Stimulated activated CD4-positive, alpha-beta T cell treated with anti-CD3 and anti-CD28 coated beads, Interleukin-15, amount 100 ng/mL, for 1 hour (primary cell): ENCODE measurements around the gene POFUT1.

ENCODE experiments used
- DNase-seq, 2 donors: peaks; one replicate each; pipeline ENCODE4 v3.0.0-alpha.2; 2020; ENCODE audit warnings: low read depth in 1 of 2, low spot score in 1 of 2

Gene POFUT1

GRCh38 chr20:32205843-32206759 lies 1.6 kb upstream of the POFUT1 start:
- DNase-seq = no peak

DNA sequence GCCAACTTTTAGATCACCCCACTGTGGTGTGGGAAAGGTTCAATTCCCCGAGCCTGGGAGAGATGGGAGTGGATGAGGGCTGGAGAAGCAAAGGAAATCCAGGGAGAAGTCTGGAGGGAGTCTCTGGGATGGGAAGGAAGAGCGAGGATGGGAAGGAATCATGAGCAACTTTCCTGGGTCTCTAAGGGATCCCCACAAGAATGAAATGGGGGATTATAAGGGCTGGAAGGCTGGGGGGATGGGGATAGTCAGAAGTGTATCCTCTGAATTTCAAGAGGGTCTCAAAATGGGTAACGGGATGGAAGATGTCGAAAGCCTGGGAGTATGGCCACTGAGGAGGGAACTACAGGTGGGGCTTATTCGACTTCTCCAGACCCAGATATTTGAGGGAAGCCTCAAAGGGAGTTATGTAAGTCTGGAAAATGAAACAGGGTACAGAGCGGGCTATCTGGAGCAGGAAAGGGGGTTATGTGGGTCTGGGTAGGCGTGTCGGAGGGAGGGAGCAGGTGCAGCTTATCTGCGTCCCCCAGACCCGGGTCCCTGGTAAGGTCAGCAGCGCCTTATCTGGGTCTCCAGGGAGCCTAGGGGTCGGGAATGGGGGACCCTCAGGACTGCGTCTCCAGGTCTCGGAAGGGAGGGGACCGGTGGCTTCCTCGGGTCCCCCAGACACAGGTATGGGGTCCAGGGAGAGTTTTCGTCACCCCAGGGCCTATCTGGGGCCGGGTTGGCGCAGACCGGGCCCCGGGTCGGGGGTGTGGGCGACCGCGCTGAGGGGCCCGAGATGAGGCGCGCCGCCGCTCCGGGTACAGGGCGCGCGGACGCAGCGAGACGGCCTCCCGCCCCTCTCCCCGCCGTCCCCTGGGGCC lies 687 bp upstream of the POFUT1 start:
- DNase-seq = no peak

DNA sequence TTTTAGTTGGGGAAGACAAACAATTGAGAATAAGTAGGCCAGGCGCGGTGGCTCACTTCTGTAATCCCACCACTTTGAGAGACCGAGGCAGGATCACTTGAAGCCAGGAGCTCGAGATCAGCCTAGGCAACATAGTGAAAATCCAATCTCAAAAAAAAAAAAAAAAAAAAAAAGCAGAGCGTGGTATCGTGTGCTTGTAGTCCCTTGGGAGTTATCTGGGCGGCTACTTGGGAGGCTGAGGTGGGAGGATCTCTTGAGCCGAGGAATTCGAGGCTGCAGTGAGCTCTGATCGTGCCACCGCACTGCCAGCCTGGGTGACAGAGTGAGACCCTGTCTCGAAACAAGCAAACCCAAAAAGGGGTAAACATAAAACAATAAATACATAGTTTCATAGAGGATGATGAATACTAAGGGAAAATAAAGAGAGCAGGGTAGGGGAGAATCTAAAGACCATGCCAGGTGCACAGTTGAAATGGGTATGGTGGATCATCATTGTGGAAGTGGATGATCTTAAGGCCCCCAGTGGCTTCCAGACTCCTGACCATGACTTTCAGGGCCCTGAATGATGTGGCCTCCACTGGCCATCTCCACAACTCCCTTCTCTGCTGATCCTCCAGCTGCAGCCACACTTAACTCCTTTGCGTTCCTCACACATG lies 947 bp downstream of the POFUT1 start:
- DNase-seq = no peak

GRCh38 chr20:32209850-32210605 lies 2.3 kb downstream of the POFUT1 start:
- no peak for DNase-seq

- no peak for DNase-seq
Measured at GRCh38 chr20:32213870-32214269, 6.2 kb downstream of the POFUT1 start.

- DNase-seq = no peak
Measured at GRCh38 chr20:32215147-32215546, 7.5 kb downstream of the POFUT1 start.

- DNase-seq = no peak
Measured at GRCh38 chr20:32215729-32216128, 8.0 kb downstream of the POFUT1 start.

GRCh38 chr20:32216179-32217142 lies 8.8 kb downstream of the POFUT1 start:
- DNase-seq = no peak

DNA sequence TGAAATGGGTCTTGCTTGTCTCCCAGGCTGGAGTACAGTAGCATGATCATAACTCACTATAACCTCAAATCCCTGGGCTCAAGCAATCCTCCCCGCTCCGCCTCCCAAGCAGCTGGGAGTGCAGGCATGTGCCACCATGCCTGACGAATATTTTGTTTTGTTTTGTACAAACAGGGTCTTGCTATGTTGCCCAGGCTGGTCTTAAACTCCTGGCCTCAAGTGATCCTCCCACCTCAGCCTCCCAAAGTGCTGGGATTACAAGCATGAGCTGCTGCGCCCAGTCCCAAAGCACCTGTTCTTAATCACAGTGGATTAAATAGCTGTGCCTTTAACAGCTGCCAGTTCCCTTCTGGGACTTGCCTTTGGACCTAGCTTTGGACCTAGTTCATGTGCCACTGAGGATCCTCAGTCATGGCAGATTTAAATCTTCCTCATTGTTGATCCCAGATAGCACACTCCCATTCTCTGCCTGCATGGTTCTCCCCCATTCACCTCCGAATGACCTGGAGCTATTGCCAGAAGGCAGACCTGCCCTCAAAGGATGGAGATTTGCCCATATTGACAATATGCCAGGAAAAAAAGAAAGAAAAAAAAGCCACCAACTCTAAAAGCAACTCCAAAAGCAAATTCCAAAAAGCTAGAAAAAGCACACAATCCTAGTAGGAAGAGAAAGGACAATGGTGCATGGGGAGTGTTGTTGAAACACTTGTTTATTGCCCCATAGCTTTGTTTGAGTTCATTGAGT lies 10.6 kb downstream of the POFUT1 start:
- DNase-seq = no peak

GRCh38 chr20:32224463-32224862 lies 16.8 kb downstream of the POFUT1 start:
- no peak for DNase-seq

GRCh38 chr20:32226391-32226790 lies 18.7 kb downstream of the POFUT1 start:
- no peak for DNase-seq

DNA sequence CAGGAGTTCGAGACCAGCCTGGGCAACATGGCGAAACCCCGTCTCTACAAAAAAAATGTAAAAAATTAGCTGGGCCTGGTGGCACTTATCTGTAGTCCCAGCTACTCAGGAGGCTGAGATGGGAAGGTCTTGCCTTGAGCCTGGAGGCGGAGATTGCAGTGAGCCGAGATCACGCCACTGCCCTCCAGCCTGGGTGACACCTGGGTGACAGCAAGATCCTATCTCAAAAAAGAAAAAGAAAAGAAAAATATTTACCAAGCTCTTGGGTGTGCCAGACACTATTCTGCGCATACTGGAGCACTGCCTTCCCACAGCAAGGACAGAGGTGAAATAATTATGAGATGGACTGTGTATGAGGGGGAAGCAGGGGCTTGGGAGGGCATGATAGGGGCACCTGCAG lies 19.6 kb downstream of the POFUT1 start:
- no peak for DNase-seq

- DNase-seq = no peak
Measured at GRCh38 chr20:32227744-32228688, 20.3 kb downstream of the POFUT1 start.

GRCh38 chr20:32229251-32229747 lies 21.6 kb downstream of the POFUT1 start:
- DNase-seq = no peak

DNA sequence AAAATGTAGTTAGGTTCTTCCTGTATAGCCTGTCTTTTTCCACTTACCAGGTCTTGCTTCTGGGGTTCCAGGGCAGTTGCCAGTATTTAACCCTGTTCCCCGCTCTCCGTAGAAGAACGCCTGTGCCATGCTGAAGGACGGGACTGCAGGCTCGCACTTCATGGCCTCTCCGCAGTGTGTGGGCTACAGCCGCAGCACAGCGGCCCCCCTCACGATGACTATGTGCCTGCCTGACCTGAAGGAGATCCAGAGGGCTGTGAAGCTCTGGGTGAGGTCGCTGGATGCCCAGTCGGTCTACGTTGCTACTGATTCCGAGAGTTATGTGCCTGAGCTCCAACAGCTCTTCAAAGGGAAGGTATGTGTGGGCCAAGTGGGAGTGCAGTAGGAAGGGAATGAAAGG lies 23.0 kb downstream of the POFUT1 start:
- no peak for DNase-seq

- no peak for DNase-seq
Measured at GRCh38 chr20:32231245-32231644, 23.6 kb downstream of the POFUT1 start.

DNA sequence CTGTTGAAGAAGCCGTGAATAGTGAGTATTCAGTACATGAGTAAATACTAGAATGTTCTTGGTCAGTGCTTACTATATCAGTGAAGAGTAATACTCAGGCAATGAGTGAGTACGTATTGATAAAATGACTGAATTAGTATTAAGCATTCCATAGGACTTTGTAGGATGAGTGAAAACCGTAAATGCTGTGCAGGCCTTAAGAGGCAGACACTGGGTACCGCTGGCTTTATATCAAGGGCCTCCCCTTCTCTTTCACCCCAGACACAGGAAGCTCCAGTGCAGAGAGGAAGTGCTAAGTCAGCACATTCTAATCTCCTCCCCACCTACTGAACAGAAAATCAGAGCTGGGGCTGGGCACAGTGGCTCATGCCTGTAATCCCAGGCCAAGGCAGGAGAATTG lies 24.2 kb downstream of the POFUT1 start:
- no peak for DNase-seq
